ENCODE results near the gene ASIC2.

GRCh38 chr17:32992321-32993033, 300.6 kb downstream of the ASIC2 start:
- no peak for TF ChIP-seq CTCF (IDR thresholded peaks at IDR 0.05 in 8 of 11, conservative IDR thresholded peaks at IDR 0.05 in 3 of 11)
- no peak for TF ChIP-seq POLR2AphosphoS5 (IDR thresholded peaks at IDR 0.05)
- TF ChIP-seq POLR2A (IDR thresholded peaks at IDR 0.05), result no peak
